WERI-Rb-1 (cell line): ENCODE measurements around the gene IQGAP1.

ENCODE experiments used
- DNase-seq: peaks from one replicate; pipeline ENCODE4 v3.0.0-alpha.2; 2020
- H3K27ac ChIP-seq: fragments of 250-450 bp; sonication (Bioruptor Pico); 2 replicates; pipeline ENCODE4 v1.5.1; 2020; ENCODE audit warnings: mild to moderate bottlenecking, moderate library complexity
- H3K27me3 ChIP-seq: fragments of 250-450 bp; sonication (Bioruptor Pico); 2 replicates; pipeline ENCODE4 v1.5.1; 2021; ENCODE audit warnings: mild to moderate bottlenecking, low read depth, moderate library complexity; ENCODE audit not compliant: insufficient read depth, severe bottlenecking
- H3K36me3 ChIP-seq: fragments of 250-450 bp; sonication (Bioruptor Pico); 2 replicates; pipeline ENCODE4 v1.5.1; 2020; ENCODE audit warnings: mild to moderate bottlenecking, moderate library complexity
- H3K4me3 ChIP-seq: 2 replicates; pipeline ENCODE4 v1.5.1; 2011; ENCODE audit warnings: low read depth, mild to moderate bottlenecking, control low read depth, low read length
- H3K9me3 ChIP-seq: fragments of 250-450 bp; sonication (Bioruptor Pico); 2 replicates; pipeline ENCODE4 v1.5.1; 2021; ENCODE audit warnings: mild to moderate bottlenecking, moderate library complexity; ENCODE audit not compliant: severe bottlenecking
- CTCF ChIP-seq: IDR thresholded peaks from 2 replicates; pipeline ENCODE4 v1.5.1; 2011; ENCODE audit warnings: low read depth, mild to moderate bottlenecking, control low read depth, inconsistent platforms, low read length

IQGAP1 gene

DNA sequence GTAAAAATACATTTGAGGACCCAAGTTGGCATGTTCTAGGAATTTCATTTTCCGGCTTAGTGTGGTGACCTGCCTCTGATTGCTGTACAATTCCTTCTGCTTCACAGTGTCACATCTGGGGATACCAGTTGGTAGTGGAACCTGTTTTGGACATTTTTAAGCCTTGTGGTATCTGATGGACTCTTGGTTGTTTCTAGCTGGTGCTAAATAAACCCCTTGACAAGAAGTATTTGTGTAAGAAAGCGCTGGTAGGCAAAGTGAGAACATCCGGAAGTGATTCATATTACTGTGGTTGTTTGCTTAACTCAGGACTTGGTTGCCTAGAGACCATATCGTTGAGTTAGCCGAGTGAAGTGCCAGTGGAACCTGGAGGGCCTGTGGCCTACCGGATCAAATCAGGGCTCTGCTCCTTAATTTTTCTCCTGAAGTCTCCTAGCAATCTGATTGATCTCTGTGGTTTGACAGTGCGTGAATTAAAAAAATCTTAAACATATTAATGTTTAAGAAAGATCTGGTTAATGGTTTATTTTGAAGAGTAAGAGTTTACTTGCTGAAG is 12.8 kb downstream of the IQGAP1 start:
- no peak for TF ChIP-seq CTCF
- Histone ChIP-seq H3K9me3 (no peaks in the 10 kb centered on the region), H3K36me3 (no peaks in the 10 kb centered on the region; the same call in 1 of the 2 replicates), H3K4me3 (no peak overlapping the region), H3K27me3 (no peaks in the 10 kb centered on the region), H3K27ac (no peak overlapping the region)
- DNase-seq = no peak

DNA sequence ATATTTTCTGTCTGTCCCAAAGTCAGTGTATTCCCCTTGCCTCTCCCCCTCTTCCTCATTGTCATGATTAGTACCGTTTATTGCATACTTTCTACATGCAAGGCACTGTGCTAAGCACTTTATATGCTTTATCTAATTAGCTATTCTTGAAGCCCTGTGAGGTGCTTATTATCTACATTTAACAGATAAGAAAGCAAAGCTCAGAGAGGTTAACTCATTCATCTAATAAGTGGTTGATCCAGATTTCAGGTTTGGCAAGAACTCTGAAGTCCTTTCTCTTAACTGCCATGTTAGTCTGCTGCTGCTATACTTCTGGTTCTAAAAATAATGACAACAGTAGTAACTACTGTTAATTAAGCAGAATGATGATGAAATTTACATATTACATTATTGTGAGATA is 13.5 kb downstream of the IQGAP1 start:
- Histone ChIP-seq H3K4me3 (no peak overlapping the region), H3K36me3 (no peaks in the 10 kb centered on the region; the same call in 1 of the 2 replicates), H3K27me3 (no peaks in the 10 kb centered on the region), H3K9me3 (no peaks in the 10 kb centered on the region), H3K27ac (no peak overlapping the region)
- TF ChIP-seq CTCF = no peak
- DNase-seq = no peak

DNA sequence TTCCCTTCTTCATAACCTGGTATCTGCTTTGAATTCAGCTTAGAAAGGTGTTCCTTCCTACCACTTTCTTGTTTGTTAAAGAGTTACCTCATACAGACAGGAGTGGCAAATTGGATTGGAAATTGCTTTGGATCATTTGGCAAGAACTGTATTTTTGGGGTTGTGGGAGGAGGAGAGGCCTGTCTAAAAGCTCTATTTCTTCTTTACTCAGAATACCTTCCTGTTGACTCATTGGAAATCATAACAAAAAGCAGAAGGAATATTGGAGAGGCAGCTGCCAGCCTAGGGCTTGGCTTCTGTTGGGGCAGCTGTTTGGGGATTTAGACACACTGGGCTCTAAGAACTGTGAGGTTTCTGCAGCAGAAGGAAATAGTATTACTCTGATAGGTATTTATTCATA is 14.2 kb downstream of the IQGAP1 start:
- Histone ChIP-seq H3K4me3 (no peak overlapping the region), H3K27ac (no peak overlapping the region), H3K9me3 (no peaks in the 10 kb centered on the region), H3K27me3 (no peaks in the 10 kb centered on the region), H3K36me3 (no peaks in the 10 kb centered on the region; the same call in 1 of the 2 replicates)
- no peak for TF ChIP-seq CTCF
- DNase-seq = no peak

GRCh38 chr15:90402767-90403166 is 14.7 kb downstream of the IQGAP1 start:
- DNase-seq = no peak
- no peak overlapping the region for H3K27ac ChIP-seq

DNA sequence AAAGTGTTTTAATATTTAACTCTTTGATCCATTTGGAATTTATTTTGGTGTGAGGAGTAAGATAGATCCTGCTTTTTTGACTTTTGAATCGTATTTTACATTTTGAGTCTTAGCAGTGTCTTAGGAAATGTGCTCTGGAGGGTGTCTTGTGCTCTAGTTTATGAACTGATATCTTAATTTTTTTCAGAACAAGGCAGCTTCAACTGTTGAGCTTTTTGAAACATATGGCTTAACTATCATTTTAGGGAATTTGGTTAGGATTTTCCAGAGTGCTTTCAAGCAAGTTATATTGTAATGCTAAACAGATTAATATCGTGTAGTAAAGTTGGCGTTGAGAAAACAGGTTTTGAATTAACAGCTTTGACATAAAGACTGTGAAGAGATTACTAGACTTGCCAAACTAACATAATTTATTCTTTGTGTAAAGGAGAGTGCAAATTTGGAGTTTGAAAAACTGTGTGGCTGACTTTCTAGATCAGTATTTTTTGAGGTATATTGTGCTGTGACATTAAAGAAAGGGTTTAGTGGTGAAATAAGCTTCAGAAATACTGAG is 17.1 kb downstream of the IQGAP1 start:
- no peak for DNase-seq
- TF ChIP-seq CTCF = no peak
- H3K4me3 ChIP-seq = no peak overlapping the region
- H3K36me3 ChIP-seq = no peaks in the 10 kb centered on the region; the same call in 1 of the 2 replicates
- no peak overlapping the region for H3K27ac ChIP-seq
- no peaks in the 10 kb centered on the region for H3K27me3 ChIP-seq
- no peaks in the 10 kb centered on the region for H3K9me3 ChIP-seq

More at GRCh38 chr15:90402767-90403166, 14.7 kb downstream of the IQGAP1 start:
- Histone ChIP-seq H3K9me3 (no peaks in the 10 kb centered on the region), H3K4me3 (no peak overlapping the region), H3K36me3 (no peaks in the 10 kb centered on the region; the same call in 1 of the 2 replicates), H3K27me3 (no peaks in the 10 kb centered on the region)
- no peak for TF ChIP-seq CTCF

- DNase-seq = no peak
- Histone ChIP-seq H3K36me3 (no peaks in the 10 kb centered on the region; the same call in 1 of the 2 replicates), H3K4me3 (no peak overlapping the region), H3K27me3 (no peaks in the 10 kb centered on the region), H3K9me3 (no peaks in the 10 kb centered on the region), H3K27ac (no peak overlapping the region)
- TF ChIP-seq CTCF = no peak
These were observed 19.3 kb downstream of the IQGAP1 start for GRCh38 chr15:90407336-90407735.
